Putamen (tissue), 1 donor: ENCODE results near the gene SLC27A2.
"Not testable (repeated sequence)": the region's sequence is repeated elsewhere in the genome, so short reads cannot be mapped to it uniquely, and the experiment has no call there.

ENCODE experiments used
- DNase-seq: peaks from one replicate; pipeline ENCODE4 v3.0.0-alpha.2; 2016; ENCODE audit warnings: low spot score

The SLC27A2 gene

DNA sequence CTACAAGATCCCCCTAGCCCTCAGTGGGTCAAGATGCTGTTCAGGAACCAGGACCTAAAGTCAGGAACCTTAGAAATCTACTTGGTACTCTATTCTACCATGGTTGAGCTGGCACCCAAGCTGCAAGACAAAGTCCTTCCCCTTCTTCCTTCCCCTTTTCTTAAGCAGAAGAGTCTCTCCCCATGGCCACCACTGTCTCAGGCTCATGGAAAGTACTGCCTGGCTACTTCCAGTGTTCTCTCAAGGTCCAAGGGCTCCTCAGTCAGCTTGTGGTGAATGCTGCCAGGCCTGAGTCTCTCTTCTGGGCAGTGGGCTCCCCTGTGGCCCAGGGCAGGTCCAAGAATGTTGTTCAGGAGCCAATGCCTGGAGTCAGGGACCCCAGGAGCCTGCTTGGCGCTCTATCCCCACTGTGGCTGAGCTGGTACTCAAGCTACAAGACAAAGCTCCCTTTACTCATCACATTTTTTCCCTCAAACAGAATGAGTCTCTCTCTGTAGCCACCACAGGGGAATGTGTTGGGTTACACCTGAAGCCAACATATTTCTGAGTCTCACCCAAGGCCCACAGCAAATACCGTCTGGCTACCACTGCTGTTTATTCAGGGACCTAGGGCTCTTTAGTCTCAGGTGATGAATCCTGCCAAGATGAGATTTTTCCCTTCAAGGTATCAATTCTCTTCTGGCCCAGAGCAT lies 18.1 kb upstream of the SLC27A2 start:
- no peak for DNase-seq

DNA sequence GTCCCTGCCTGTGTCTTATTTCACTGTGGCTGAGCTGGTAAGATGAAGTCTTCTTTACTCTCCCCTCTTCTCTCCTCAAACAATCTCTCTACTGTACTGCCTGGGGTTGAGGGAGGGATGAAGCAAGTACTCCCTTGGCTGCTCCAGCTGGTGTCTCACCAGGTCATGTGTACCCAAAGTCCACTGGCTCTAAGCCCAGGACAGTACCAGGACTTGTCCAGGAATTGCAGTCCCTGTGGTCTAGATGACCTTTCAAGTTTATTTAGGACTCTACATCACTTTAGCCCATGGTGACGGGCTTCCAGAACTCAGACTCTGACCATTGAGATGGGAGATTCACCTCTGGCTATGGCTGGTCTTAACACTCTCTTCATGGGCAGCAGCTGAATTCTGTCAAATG lies 17.5 kb upstream of the SLC27A2 start:
- DNase-seq, result no peak

DNA sequence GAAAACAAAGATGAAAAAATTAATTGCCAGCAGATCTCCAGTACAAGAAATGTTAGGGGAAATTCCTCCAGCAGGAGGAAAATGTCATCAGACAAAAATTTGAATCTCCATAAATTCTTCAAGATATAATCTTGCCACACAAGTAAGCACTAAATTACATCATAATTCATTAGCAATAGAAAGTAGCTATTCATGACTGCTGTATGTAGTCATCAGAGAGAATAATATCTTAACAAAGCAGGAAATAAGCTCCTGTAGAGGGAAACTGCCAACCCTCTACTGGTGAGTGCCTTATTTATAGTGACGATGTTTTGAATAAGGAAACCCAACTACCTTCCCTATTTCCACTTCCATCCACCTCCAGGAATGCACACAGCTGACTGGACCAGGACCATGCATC lies 15.8 kb upstream of the SLC27A2 start:
- no peak for DNase-seq

DNA sequence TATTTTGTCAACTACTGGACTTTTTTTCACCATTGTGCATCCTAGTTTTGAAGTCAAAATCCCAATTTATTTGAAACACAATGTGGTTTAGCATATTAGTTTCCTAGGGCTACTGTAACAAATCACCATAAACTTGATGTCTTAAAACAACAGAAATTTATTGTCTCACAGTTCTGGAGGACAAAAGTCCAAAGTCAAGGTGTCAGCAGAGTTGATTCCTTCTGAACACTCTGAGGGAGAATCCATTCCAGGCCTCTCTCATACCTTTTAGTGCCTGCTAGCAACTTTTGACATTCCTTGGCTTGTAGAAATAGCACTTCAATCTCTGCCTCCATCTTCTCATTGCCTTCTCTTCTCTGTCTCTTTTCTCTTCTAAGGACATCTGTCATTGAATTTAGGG lies 14.9 kb upstream of the SLC27A2 start:
- no peak for DNase-seq

DNA sequence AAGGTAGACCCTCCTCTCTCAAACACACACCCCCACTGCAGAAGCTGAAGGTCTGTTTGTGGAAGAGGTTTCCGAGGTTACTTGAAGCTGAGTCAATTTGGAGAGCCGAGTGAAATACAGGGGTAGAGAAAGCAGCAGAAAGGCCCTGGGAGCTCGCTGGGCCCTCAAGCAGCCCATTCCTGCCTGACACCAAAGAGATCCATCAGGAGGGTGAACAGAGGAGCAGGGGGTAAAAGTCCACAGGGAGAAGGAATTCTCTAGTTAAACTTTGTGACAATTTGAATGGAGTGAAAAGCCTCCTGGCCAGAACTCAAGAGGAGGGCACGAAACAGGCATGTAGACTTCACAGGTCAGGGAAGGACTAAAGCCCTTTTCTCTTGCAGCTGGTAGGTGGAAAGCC lies 13.6 kb upstream of the SLC27A2 start:
- DNase-seq, result no peak

DNA sequence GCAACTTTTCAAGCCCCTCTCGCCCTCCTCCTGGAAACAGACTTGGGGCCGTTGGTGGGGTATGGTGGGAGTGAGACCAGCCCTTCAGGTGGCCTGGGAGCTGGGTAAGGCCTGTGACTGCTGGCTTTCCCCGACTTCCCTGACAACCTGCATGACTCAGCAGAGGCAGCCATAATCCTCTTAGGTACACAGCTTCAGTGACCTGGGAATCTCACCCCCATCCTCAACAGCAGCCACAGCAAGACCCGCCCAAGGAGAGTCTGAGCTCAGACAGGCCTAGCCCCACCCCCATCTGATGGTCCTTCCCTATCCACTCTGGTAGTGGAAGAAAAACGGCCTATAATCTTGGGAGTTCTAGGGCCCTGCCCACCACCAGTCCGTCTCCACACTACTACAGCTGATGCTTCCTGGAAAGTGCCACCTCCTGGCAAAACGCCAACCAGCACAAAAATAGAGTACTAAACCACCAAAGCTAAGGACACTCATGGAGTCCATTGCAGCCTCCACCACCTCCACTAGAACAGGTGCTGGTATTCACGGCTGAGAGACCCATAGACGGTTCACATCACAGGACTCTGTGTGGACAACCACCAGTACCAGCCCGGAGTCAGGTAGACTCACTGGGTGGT lies 13.1 kb upstream of the SLC27A2 start:
- DNase-seq, result no peak

DNA sequence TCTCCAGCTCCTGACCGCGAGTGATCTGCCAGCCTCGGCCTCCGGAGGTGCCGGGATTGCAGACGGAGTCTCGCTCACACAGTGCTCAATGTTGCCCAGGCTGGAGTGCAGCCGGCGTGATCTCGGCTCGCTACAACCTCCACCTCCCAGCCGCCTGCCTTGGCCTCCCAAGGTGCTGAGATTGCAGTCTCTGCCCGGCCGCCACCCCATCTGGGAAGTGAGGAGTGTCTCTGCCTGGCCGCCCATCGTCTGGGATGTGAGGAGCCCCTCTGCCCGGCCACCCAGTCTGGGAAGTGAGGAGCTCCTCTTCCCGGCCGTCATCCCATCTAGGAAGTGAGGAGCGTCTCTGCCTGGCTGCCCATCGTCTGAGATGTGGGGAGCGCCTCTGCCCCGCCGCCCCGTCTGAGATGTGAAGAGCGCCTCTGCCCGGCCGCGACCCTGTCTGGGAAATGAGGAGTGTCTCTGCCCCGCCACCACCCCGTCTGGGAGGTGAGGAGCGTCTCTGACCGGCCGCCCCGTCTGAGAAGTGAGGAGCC lies 9.6 kb upstream of the SLC27A2 start:
- DNase-seq, result not testable (repeated sequence)

DNA sequence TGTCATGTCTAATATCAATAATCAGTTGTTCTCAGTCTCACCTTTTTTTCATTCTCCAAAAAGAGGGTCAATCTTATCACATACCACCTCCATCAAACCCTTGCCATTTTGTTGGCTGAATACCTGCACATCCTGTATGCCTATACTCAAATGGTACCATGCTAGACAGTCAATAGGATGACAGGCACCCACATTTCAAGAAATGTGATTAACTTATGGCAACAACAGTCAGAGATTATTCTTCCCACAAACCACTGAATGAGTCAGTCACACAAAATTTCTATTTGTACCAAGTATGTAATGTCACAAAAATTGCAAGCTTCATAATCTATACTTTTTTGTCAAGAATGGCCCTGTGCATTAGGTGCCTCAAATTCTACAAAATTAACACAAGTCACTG lies 5.1 kb upstream of the SLC27A2 start:
- DNase-seq, result no peak

DNA sequence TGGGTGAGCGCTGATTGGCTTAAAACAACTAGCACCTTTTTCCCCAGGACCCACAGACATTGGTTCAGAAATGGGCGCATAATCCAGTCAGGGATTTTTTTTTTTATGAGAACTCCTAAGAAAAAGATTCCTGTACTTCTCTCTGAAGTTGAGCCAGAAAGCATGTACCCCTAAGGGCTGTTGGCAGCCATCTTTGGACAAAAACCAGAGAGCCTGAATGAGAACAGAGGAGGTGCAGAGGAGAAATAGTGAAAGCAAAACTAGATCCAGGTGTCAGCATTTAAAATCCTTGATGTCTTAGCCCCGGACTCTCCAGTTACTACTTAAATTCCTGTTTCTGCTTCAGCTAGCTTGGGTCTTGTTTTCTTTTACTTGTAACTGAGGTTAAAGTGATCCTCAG lies 1.9 kb upstream of the SLC27A2 start:
- no peak for DNase-seq

DNA sequence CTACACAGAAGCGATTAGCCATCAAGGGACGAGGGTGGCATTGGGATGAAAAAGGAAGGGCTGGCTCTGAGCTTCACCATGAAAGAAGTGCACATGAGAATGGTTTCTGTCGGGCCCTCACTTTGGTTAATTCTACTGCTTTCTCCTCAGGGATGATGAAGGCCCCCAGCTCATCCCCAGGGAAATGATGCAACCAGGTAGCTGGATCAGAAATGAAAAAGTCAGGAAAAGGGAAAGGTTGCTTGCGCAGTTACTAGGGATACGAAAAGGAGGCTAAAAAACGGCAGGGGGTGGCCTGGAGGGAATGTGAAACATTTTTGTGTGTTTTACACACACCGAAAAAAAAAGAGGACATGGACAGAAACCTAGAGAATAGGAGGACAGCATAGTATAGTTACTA lies 1.4 kb upstream of the SLC27A2 start:
- DNase-seq, result no peak

DNA sequence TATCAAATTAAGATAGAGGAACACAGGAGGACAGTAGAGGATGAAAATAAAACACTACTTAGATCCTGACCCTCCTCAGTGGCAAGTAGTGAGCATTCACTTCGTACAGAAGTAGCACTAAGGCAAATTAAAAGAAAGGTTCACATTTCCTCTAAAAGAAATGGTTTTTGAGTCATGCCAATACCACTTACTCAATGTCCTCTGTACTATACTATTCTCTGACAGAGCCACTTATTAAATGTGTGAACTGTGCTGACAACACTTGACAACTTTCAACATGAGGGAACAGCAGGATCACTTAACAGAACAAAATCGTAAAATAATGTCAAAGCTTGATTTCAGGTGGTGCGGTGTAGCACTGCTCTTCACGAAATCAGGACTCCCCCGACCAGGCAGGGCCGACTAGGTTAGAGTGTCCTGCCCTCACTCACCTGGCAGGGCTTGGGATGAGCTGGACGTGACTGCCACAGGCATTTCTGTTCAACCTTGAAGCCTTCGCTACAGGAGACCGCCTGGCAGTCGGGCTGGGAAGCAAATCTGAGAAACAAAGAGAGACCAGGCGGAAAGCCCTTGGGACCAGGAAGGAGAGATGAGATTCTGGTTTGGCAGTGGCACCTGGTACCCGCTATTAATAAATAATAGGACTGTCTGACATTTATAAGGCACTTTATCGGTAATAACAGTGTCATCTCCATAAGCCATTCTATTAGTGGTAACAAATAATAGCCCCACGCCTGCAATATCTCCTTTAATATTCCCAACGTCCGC lies 611 bp upstream of the SLC27A2 start:
- no peak for DNase-seq

DNA sequence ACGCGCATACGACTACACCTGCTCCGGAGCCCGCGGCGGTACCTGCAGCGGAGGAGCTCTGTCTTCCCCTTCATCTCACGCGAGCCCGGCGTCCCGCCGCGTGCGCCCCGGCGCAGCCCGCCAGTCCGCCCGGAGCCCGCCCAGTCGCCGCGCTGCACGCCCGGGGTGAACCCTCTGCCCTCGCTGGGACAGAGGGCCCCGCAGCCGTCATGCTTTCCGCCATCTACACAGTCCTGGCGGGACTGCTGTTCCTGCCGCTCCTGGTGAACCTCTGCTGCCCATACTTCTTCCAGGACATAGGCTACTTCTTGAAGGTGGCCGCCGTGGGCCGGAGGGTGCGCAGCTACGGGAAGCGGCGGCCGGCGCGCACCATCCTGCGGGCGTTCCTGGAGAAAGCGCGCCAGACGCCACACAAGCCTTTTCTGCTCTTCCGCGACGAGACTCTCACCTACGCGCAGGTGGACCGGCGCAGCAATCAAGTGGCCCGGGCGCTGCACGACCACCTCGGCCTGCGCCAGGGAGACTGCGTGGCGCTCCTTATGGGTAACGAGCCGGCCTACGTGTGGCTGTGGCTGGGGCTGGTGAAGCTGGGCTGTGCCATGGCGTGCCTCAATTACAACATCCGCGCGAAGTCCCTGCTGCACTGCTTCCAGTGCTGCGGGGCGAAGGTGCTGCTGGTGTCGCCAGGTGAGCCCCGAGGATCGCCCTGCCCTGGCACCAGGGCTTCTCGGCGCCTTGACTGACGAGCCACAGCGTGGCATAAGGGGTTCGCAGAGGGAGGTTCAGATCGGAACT lies 420 bp downstream of the SLC27A2 start:
- DNase-seq, result no peak

DNA sequence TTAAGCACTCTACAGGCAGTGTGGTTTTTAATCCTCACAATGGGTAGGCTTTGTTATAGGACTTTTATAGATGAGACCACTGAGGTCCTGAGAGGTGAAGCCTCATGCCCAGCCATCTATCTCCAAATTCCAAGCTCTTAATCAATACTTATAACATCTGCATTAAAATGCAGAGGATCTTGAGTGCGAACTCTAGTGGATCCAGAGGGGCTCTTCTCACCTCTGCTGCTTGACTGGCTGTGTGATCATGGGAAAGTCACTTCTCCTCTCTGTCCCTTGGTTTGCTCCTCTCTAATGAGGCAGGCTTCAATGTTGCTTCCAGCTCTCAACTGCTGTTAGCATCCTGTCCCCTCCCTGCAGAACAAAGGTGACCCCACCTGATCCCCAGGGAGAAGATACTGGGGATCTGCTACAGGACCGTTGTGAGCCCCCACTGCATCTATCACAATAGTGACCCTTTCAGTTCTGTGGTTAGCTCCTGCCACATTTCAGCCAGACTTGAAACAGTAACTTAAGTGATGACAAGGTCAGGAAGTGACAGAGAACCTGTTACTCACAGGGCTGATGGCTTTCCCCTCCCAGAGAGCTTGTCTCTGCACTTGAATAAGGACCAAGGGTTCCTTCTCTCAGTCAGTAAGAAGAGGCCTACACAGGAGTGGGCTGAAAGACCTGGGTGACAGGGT lies 1.3 kb downstream of the SLC27A2 start:
- DNase-seq, result no peak

DNA sequence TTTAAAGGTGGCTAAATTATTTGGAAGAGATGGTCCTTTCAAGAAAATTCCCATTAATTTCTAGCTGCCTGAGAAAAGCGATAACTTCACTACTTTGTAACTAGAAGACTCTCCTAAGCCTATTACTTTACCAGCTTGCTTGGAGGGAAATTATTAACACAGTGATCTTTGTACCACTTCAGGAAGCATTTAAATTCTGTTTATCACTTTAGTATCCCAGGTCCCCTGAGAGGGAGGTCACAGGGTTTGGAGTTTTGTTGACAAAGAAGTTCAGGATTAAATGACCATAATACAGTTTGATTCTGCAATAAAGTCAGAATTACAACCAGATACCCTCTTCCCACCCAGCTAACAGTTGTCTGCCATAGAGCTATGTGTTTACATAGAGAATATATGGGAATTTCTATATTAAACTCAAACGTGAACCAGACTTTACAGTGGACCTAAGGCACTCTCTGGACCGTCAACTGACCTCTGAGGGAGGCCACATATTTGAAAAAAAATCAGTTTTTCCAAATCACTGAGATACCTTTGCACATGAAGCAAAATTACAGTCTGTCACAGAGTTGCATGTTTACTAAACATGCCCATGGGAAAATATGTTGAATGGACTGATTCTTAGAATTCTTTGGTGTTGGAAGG lies 3.0 kb downstream of the SLC27A2 start:
- DNase-seq, result no peak

DNA sequence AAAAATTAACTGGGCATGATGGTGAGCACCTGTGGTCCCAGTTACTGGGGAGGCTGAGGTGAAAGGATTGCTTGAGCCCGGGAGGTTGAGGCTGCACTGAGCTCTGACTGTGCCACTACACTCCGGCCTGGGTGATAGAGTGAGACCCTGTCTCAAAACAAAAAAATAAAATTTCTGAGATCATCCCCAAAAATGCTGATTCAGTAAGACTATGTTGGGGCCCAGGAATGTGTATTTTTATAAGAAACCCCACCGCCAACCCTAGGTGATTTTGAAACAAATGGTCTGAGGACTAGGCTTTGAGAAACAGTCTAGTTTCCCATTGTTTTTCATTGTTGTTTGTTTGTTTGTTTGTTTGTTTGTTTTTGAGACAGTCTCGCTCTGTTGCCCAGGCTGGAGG lies 4.1 kb downstream of the SLC27A2 start:
- DNase-seq, result no peak

DNA sequence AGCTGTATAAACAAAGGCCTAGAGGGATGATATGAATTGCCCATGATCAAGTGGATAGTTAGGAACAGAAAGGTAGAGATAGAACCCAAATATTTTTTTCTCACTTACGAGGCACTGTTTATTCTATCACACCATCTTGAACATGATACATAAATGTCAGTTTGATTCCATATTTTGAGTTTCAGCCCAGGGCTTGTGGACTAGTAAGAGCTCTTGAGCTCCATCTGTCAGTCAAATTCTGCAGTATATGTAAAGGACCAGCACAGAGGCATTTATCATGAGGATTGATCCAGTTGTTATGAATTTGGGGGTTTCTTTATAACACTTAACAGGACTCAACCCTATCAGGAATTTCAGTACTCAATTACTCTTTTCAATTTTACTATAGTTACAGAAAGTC lies 4.8 kb downstream of the SLC27A2 start:
- no peak for DNase-seq

DNA sequence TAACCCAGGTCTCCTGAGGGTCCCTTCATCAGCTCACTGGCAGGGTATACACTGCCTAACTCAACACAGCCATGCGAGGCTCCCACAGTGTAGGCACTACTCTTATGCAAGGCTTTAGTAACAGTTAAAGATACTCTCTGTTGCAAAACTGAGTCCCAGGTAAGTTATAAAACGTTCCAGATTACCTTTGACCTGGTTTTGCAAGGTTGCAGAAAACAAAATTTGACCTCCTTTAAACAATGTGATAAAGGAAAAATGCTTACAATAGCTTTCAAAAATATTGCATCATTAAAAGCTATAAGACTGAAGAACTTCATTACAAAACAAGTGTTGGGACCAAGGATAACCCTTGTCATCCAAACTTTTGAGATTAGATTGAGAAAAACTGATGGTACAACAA lies 5.5 kb downstream of the SLC27A2 start:
- DNase-seq, result no peak

DNA sequence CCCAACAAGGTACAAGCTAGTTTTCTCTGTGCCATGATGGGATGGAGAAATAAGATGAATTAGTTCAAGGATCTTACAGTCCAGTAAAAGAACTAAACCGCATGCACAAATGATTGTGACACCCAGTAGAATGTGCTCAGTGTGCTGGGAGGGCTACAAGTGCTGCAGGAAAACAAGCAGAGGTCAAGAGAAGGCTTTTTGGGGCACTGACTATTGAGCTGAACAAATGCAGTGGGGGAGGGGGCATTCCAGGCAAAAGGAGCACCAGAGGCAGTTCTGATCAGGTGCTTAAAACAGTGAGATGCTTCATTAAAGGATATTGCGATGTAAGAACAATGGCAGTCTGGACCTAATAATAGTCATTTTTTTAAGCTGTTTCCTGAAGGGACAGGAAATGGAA lies 6.0 kb downstream of the SLC27A2 start:
- DNase-seq, result no peak

DNA sequence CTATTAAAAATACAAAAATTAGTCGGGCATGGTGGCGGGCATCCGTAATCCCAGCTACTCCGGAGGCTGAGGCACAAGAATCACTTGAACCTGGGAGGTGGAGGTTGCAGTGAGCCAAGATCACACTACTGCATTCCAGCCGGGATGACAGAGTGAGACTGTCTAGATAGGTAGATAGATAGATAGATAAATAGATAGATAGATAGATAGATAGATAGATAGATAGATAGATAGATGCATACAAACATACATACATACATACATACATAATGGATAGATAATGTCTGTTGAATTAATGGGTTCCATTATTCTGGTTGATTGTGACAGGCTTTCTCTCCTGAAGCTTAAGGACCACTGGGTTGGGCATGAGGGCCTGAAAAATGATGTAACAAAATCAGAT lies 6.8 kb downstream of the SLC27A2 start:
- not testable (repeated sequence) for DNase-seq

DNA sequence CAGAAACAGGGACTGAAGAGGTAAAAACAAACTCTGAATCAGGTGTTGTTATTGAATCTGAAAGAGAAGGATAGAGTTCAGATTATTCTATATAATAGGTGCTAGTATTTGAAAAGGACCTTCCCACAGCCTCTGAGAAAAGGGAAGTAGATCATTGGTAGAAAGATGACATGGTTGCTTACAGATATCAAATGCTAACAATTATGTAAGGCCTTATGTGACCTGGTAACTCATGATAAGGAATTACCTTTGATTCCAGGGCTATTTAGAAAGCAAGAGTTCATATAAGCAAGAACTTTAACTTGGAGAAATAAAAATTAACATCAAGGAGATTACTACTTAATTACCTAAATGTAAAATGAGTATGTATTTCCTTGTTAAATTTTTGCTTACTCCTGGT lies 7.6 kb downstream of the SLC27A2 start:
- DNase-seq, result no peak

DNA sequence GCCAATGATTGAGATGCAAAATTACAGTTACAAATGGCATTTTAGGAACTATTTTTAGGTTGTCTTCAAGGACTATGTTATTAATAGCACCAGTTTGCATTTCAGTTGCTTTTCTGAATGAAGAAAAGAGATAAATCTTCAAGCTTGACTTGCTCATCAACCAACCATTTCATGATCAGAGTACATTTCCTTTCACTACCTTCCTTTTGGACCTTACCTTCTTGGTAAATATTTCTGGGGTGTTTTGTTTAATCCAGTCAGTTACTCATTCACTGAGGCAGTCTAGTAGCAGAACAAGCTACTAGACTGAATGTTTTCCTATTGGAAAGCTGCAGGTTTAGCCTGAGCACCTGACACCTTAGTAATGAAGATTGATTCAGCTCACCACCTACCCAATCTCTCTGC lies 8.2 kb downstream of the SLC27A2 start:
- DNase-seq, result no peak
